K562 (cell line): ENCODE data around the gene CLEC18A. TPM values are rescaled to one million over a fixed set of nuclear protein-coding genes. Genes with fewer than 3 reads are reported as not detected.
"Not testable (repeated sequence)": the region's sequence is repeated elsewhere in the genome, so short reads cannot be mapped to it uniquely, and the experiment has no call there.

Source experiments
- ATAC-seq: fragments of 200-7000 bp; cut with Tn5 transposase; 3 replicates; pipeline ENCODE4 v1.9.1; 2020; ENCODE audit warnings: moderate library complexity
- Bru-seq: library from RNA; stranded (reverse); fragments of 400-500 nt; gene quantifications from one replicate; lab custom pipeline; 2021; lab: Mats Ljungman, UMichigan
- BruChase-seq, 2 experiments: library from RNA; stranded (reverse); fragments of 400-500 nt; gene quantifications; one replicate each; lab custom pipeline; 2021; lab: Mats Ljungman, UMichigan
- BruUV-seq: library from RNA; stranded (reverse); fragments of 400-500 nt; replicated peaks from 2 replicates; lab custom pipeline; 2021; lab: Mats Ljungman, UMichigan
- CTCF ChIA-PET: fragments of 300-600 bp; formaldehyde crosslinking; extraction: SDS; loops from one replicate; lab custom pipeline; 2021; ENCODE audit warnings: low intra/inter-chr PET ratio; lab: Yijun Ruan, JAX
- POLR2A ChIA-PET: fragments of 300-600, 350-650 bp; sonication (Branson Sonifier 250); formaldehyde crosslinking; extraction: SDS; loops from one replicate; lab custom pipeline; 2021; ENCODE audit warnings: antibody characterized with exemption, inconsistent platforms; lab: Yijun Ruan, JAX
- DNase-seq, 4 experiments: peaks; one replicate each; pipeline versions ENCODE4 v3.0.0 to v3.0.0-alpha.2; 2011 to 2018; ENCODE audit warnings: low spot score in 3 of 4, mixed read lengths in 3 of 4; ENCODE audit errors: extremely low read depth in 1 of 4
- FAIRE-seq: peaks from 2 replicates; lab custom pipeline; 2011; peaks lifted over from hg19 to GRCh38; lab: Jason Lieb, UNC
- H2AFZ ChIP-seq: 2 replicates; pipeline ENCODE4 v1.6.0; 2011; ENCODE audit warnings: low read depth, low read length, control low read depth, inconsistent platforms
- H3K27ac ChIP-seq: fragments of 200-600 bp; 3 replicates; pipeline ENCODE4 v1.8.0; 2011; ENCODE audit warnings: low read depth, mild to moderate bottlenecking, control low read depth, inconsistent platforms, low read length, moderate library complexity, mixed read lengths; ENCODE audit errors: extremely low read depth
- H3K27me3 ChIP-seq, 2 experiments: fragments of 300-600 bp in 1 of 2; 2 replicates in 1 of 2; 3 replicates in 1 of 2; pipeline versions ENCODE4 v1.6.0 to v1.8.0; 2011; ENCODE audit warnings: inconsistent platforms in 2 of 2, low read length in 2 of 2, mild to moderate bottlenecking in 1 of 2, mixed read lengths in 1 of 2, moderate library complexity in 1 of 2; ENCODE audit not compliant: control insufficient read depth in 2 of 2, insufficient read depth in 2 of 2
- H3K36me3 ChIP-seq: fragments of 300-600 bp; 3 replicates; pipeline ENCODE4 v1.8.0; 2011; ENCODE audit warnings: mild to moderate bottlenecking, low read length, inconsistent platforms; ENCODE audit not compliant: control insufficient read depth, insufficient read depth
- H3K4me1 ChIP-seq, 2 experiments: fragments of 200-600 bp in 1 of 2; replicated peaks in 1 of 2; 2 replicates in 1 of 2; 3 replicates in 1 of 2; pipeline versions ENCODE4 v1.5.1 to v1.8.0; 2011; ENCODE audit warnings: inconsistent platforms in 2 of 2, low read length in 2 of 2, mild to moderate bottlenecking in 1 of 2, mixed read lengths in 1 of 2, moderate library complexity in 1 of 2; ENCODE audit not compliant: control insufficient read depth in 2 of 2, insufficient read depth in 2 of 2
- H3K4me2 ChIP-seq: 2 replicates; pipeline ENCODE4 v1.6.1; 2011; ENCODE audit warnings: low read length, control low read depth, inconsistent platforms, mixed read lengths; ENCODE audit not compliant: insufficient read depth
- H3K4me3 ChIP-seq: fragments of 200-600 bp; sonication (generic), shearing (Covaris generic); 2 replicates; pipeline ENCODE4 v1.5.1; 2016; ENCODE audit warnings: control low read depth, inconsistent platforms
- H3K79me2 ChIP-seq: fragments of 200-600 bp; 3 replicates; pipeline ENCODE4 v1.8.0; 2011; ENCODE audit warnings: low read length, inconsistent platforms; ENCODE audit not compliant: control insufficient read depth, insufficient read depth
- H3K9ac ChIP-seq, 2 experiments: 2 replicates each; pipeline versions ENCODE4 v1.6.0 to v1.6.1; 2011; ENCODE audit warnings: low read depth in 2 of 2, low read length in 2 of 2, control low read depth in 1 of 2, inconsistent platforms in 1 of 2, mild to moderate bottlenecking in 1 of 2, mixed read lengths in 1 of 2; ENCODE audit not compliant: insufficient read depth in 1 of 2
- H3K9me1 ChIP-seq: one replicate; pipeline ENCODE4 v1.6.0; 2011; ENCODE audit warnings: inconsistent platforms, mild to moderate bottlenecking, low read length, moderate library complexity; ENCODE audit not compliant: control insufficient read depth, insufficient read depth
- H3K9me3 ChIP-seq: replicated peaks from 2 replicates; pipeline ENCODE4 v1.5.1; 2011; ENCODE audit warnings: low read depth, low read length, inconsistent platforms; ENCODE audit not compliant: control insufficient read depth, insufficient read depth
- H4K20me1 ChIP-seq: replicated peaks from 2 replicates; pipeline ENCODE4 v1.6.1; 2011; ENCODE audit warnings: low read length, inconsistent platforms, mixed read lengths; ENCODE audit not compliant: control insufficient read depth, insufficient read depth
- WGBS: fragments of 100-300 bp; shearing (Covaris generic); methylation state at CpG from one replicate; pipeline ENCODE4 v1.1.6; 2016; ENCODE audit warnings: low coverage, mixed read lengths; ENCODE audit not compliant: insufficient coverage; ENCODE audit errors: missing lambda C conversion rate; 5-methylcytosine and 5-hydroxymethylcytosine counted together
- in situ Hi-C: fragments of 300-500 bp; cut with MboI; formaldehyde crosslinking; loops from 4 replicates; pipeline ENCODE4 v1.15.0; 2018; ENCODE audit warnings: inconsistent platforms, mixed read lengths
- intact Hi-C: fragments of 100-400 bp; cut with micrococcal nuclease; formaldehyde crosslinking; loops from 2 replicates; pipeline ENCODE4 v1.14.2; 2022
- long read RNA-seq, 3 experiments: library from polyadenylated mRNA in 2 of 3; library from RNA in 1 of 3; unstranded in 2 of 3; stranded (forward) in 1 of 3; transcript quantifications; one replicate each; pipeline ENCODE4 v2.0.0, GENCODE V29; 2019 to 2022
- polyA minus RNA-seq, 3 experiments: library from RNA; depleted of rRNA, polyadenylated mRNA; stranded (reverse); fragments of >200 nt; gene quantifications; 2 replicates each; pipeline ENCODE4 v1.2.3, GENCODE V29; 2011
- polyA plus RNA-seq, 8 experiments: library from polyadenylated mRNA; depleted of rRNA in 4 of 8; stranded (reverse) in 5 of 8; unstranded in 3 of 8; fragments of >200 nt; fragmentation: Nextera tagmentation in 2 of 8; fragmentation: Illumina TruSeq in 1 of 8; extraction: Ambion mirVana in 2 of 8; extraction: Trizol in 1 of 8; gene quantifications; 2 replicates each; pipeline versions ENCODE4 v1.2.1 to v1.2.3, GENCODE V29; 2011 to 2014; ENCODE audit warnings: inconsistent platforms in 1 of 8, missing spikeins in 1 of 8
- total RNA-seq, 7 experiments: library from RNA; depleted of rRNA in 6 of 7; stranded (reverse); fragments of >200 nt in 6 of 7; fragmentation: Illumina TruSeq in 2 of 7; extraction: Trizol in 2 of 7; gene quantifications; 2 replicates each; pipeline versions ENCODE4 v1.2.1 to v1.2.3, GENCODE V29; 2011 to 2021; ENCODE audit warnings: low replicate concordance in 1 of 7

Gene CLEC18A
- 3.9 and 7.1 TPM in 2 replicates for total RNA-seq (2011; cell fraction: chromatin; rRNA removed; ENCODE audit: low replicate concordance)
- 4.1 and 5.5 TPM in 2 replicates for total RNA-seq (2011; cell fraction: nucleolus; rRNA removed)
- total RNA-seq (2011; cell fraction: nucleoplasm; rRNA removed), result 4.4 and 9.5 TPM in 2 replicates
- total RNA-seq (2014; rRNA removed) (0.23 and 0.24 TPM in 2 replicates), total RNA-seq (2014; rRNA removed; fragmentation: Illumina TruSeq; extraction: Trizol) (0.06 and 0.33 TPM in 2 replicates), total RNA-seq (2015; rRNA removed; fragmentation: Illumina TruSeq; extraction: Trizol) (0.19 and 0.25 TPM in 2 replicates), total RNA-seq (2021) (0.27 and 0.29 TPM in 2 replicates), polyA plus RNA-seq (2011; rRNA removed) (0.17 and 0.28 TPM in 2 replicates), polyA plus RNA-seq (2014; fragmentation: Illumina TruSeq; extraction: Trizol) (0.13 and 0.22 TPM in 2 replicates), polyA plus RNA-seq (2014; fragmentation: Nextera tagmentation; extraction: Ambion mirVana) (not detected), polyA plus RNA-seq (2014; rRNA removed) (0.08 and 0.58 TPM in 2 replicates), polyA minus RNA-seq (2011; rRNA and poly(A)+ RNA removed) (0.27 TPM in 1 of 2 replicates, not detected in the other), Bru-seq, nascent RNA (percentile 12 among the genes with signal in this experiment), BruChase-seq, experiment 1, labeled RNA remaining after a 2-hour chase (percentile 24 among the genes with signal in this experiment), BruChase-seq, experiment 2, labeled RNA remaining after a 6-hour chase (percentile 31 among the genes with signal in this experiment)
- 0.16 and 0.25 TPM in 2 replicates for polyA plus RNA-seq (2011; cell fraction: cytosol; rRNA removed)
- 2.0 and 2.5 TPM in 2 replicates for polyA plus RNA-seq (2011; cell fraction: nucleus; rRNA removed)
- polyA plus RNA-seq (2012), result 0.10 and 0.29 TPM in 2 replicates
- polyA minus RNA-seq (2011; cell fraction: cytosol; rRNA and poly(A)+ RNA removed), result not detected in 2 replicates
- 1.2 and 1.7 TPM in 2 replicates for polyA minus RNA-seq (2011; cell fraction: nucleus; rRNA and poly(A)+ RNA removed)
- long read RNA-seq, experiment 1, result 0 reads
- long read RNA-seq, experiment 2, result 0 reads
- long read RNA-seq, experiment 3, result 0 reads

DNA sequence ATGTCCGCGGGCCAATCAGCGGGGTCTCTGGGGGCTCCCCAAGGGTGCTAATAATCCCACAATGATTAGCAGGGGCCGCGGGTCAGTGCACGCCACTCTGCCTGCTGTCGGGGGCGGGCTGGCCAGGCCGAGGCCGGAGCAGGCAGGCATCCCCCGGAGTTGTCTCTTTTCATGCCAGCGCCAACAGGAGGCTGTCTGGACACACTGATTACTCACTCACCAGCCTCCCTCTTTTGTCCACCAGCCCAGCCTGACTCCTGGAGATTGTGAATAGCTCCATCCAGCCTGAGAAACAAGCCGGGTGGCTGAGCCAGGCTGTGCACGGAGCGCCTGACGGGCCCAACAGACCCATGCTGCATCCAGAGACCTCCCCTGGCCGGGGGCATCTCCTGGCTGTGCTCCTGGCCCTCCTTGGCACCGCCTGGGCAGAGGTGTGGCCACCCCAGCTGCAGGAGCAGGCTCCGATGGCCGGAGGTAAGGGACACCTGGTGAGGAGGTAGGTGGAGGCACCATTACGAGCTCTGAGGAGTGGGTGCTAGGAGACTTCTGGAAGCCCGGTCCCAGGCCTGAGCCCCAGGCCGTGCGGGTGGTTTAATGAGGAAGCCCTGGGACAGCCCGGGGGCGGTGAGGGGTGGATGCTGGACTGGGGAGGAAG, at the start of gene CLEC18A:
Gene CLEC18A (plus strand): TSS at position 318 of the 655 bp plus-strand sequence. CDS start 33 bp downstream, at position 351.
- H4K20me1 ChIP-seq, POLR2A ChIA-PET, in situ Hi-C loops, H2AFZ ChIP-seq, H3K4me1 ChIP-seq, H3K4me2 ChIP-seq, H3K9me3 ChIP-seq, BruUV-seq, FAIRE-seq, H3K27me3 ChIP-seq, intact Hi-C loops, H3K4me3 ChIP-seq, H3K36me3 ChIP-seq, H3K27ac ChIP-seq, H3K9ac ChIP-seq, H3K9me1 ChIP-seq, CTCF ChIA-PET, DNase-seq, H3K79me2 ChIP-seq: not testable (repeated sequence)
- peak; percentile 69 for ATAC-seq
- WGBS, result 21% methylated on average over 4 of the region's 26 CpGs
